WERI-Rb-1 (cell line): ENCODE results near the gene PURA.

Experiments
- DNase-seq: peaks from one replicate; pipeline ENCODE4 v3.0.0-alpha.2; 2020
- H3K27ac ChIP-seq: fragments of 250-450 bp; sonication (Bioruptor Pico); 2 replicates; pipeline ENCODE4 v1.5.1; 2020; ENCODE audit warnings: mild to moderate bottlenecking, moderate library complexity
- H3K27me3 ChIP-seq: fragments of 250-450 bp; sonication (Bioruptor Pico); 2 replicates; pipeline ENCODE4 v1.5.1; 2021; ENCODE audit warnings: mild to moderate bottlenecking, low read depth, moderate library complexity; ENCODE audit not compliant: insufficient read depth, severe bottlenecking
- H3K36me3 ChIP-seq: fragments of 250-450 bp; sonication (Bioruptor Pico); 2 replicates; pipeline ENCODE4 v1.5.1; 2020; ENCODE audit warnings: mild to moderate bottlenecking, moderate library complexity
- H3K4me3 ChIP-seq: 2 replicates; pipeline ENCODE4 v1.5.1; 2011; ENCODE audit warnings: low read depth, mild to moderate bottlenecking, control low read depth, low read length
- H3K9me3 ChIP-seq: fragments of 250-450 bp; sonication (Bioruptor Pico); 2 replicates; pipeline ENCODE4 v1.5.1; 2021; ENCODE audit warnings: mild to moderate bottlenecking, moderate library complexity; ENCODE audit not compliant: severe bottlenecking
- TF ChIP-seq, protein P1 (sequence below): IDR thresholded peaks from 2 replicates; pipeline ENCODE4 v1.5.1; 2011; ENCODE audit warnings: low read depth, mild to moderate bottlenecking, control low read depth, inconsistent platforms, low read length

PURA gene

DNA sequence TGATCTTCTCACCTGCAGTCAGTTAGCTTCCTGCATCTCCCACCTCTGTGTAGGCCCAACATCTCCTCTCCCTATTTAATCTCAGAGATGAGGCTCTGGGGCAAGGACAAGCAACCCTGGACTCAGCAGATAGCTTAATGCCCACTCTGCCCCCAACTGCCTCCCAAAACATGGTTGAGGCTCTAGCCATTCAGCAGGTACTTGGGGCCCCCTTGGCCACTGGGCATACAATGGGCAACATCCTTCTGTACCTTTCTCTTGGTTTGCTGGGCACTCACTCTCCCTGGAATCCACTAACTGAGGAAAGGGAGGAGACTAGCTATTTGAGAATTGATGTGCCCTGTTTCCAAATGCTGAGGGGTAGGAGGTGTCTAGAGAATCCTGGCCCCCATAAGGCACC is 21.2 kb downstream of the PURA start:
- TF ChIP-seq, protein P1, sequence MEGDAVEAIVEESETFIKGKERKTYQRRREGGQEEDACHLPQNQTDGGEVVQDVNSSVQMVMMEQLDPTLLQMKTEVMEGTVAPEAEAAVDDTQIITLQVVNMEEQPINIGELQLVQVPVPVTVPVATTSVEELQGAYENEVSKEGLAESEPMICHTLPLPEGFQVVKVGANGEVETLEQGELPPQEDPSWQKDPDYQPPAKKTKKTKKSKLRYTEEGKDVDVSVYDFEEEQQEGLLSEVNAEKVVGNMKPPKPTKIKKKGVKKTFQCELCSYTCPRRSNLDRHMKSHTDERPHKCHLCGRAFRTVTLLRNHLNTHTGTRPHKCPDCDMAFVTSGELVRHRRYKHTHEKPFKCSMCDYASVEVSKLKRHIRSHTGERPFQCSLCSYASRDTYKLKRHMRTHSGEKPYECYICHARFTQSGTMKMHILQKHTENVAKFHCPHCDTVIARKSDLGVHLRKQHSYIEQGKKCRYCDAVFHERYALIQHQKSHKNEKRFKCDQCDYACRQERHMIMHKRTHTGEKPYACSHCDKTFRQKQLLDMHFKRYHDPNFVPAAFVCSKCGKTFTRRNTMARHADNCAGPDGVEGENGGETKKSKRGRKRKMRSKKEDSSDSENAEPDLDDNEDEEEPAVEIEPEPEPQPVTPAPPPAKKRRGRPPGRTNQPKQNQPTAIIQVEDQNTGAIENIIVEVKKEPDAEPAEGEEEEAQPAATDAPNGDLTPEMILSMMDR: no peak
- no peak for DNase-seq
- Histone ChIP-seq H3K4me3 (no peak overlapping the region), H3K27ac (no peak overlapping the region), H3K9me3 (no peaks in the 10 kb centered on the region), H3K36me3 (no peaks in the 10 kb centered on the region), H3K27me3 (no peaks in the 10 kb centered on the region)

DNA sequence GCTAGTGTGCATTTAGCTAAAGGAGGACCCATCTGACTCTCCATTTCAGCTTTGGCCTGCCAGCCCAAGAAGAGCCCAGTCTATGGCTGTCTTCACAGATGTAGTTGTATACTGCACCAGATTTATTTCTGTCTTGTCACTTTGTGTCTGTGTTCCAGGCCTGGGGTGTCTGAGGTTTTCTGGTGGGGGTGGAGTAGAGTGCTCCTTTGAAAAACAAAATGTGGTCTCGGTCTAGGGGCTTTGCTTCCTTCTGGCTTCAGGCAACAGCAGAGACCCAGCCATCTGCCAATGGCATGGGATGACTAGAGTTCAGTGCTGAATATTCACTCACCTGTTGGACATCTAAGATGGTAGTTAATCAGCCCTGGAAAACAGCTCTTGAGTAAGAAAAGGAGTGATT is 22.7 kb downstream of the PURA start:
- no peak overlapping the region for H3K4me3 ChIP-seq
- no peak for DNase-seq
- no peaks in the 10 kb centered on the region for H3K27me3 ChIP-seq
- H3K9me3 ChIP-seq: no peaks in the 10 kb centered on the region
- no peak overlapping the region for H3K27ac ChIP-seq
- TF ChIP-seq, protein P1: no peak
- no peaks in the 10 kb centered on the region for H3K36me3 ChIP-seq

- Histone ChIP-seq H3K27me3 (no peaks in the 10 kb centered on the region), H3K27ac (no peak overlapping the region), H3K36me3 (no peaks in the 10 kb centered on the region), H3K4me3 (no peak overlapping the region), H3K9me3 (no peaks in the 10 kb centered on the region)
- DNase-seq: no peak
- TF ChIP-seq, protein P1: no peak
Observed at GRCh38 chr5:140140435-140140834, 26.5 kb downstream of the PURA start.

- TF ChIP-seq, protein P1: no peak
- H3K9me3 ChIP-seq: no peaks in the 10 kb centered on the region
- H3K4me3 ChIP-seq: no peak overlapping the region
- no peaks in the 10 kb centered on the region for H3K27me3 ChIP-seq
- no peaks in the 10 kb centered on the region for H3K36me3 ChIP-seq
- no peak for DNase-seq
- no peak overlapping the region for H3K27ac ChIP-seq
Observed at GRCh38 chr5:140141241-140141640, 27.3 kb downstream of the PURA start.

DNA sequence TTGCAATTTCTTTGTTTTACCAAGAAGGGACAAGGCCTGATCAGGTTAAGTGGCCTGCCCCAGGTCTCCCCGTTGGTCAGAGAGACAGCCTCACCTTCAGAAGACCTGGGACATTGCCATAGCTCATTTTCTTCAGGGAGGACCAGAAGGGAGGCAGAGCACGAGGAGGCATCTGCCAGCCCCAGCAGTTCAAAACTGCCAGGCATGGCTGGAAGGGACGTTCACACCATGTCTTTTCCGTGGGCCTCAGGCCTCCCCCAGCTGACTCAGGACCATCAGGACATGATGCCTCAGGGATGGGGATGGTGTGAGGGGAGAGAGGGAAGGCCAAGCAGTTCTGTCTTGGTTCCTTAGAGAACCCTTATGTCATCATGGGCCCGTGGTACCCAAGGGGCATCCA is 28.3 kb downstream of the PURA start:
- Histone ChIP-seq H3K36me3 (no peaks in the 10 kb centered on the region), H3K9me3 (no peaks in the 10 kb centered on the region), H3K27me3 (no peaks in the 10 kb centered on the region), H3K27ac (no peak overlapping the region), H3K4me3 (no peak overlapping the region)
- DNase-seq: no peak
- TF ChIP-seq, protein P1: no peak

- H3K36me3 ChIP-seq: no peaks in the 10 kb centered on the region
- no peak overlapping the region for H3K4me3 ChIP-seq
- no peak for DNase-seq
- no peaks in the 10 kb centered on the region for H3K27me3 ChIP-seq
- no peaks in the 10 kb centered on the region for H3K9me3 ChIP-seq
- TF ChIP-seq, protein P1: no peak
- H3K27ac ChIP-seq: no peak overlapping the region
Observed at GRCh38 chr5:140142856-140143255, 28.9 kb downstream of the PURA start.
